T47D (cell line): ENCODE results near the gene ENKUR.
"Not testable (repeated sequence)": the region's sequence is repeated elsewhere in the genome, so short reads cannot be mapped to it uniquely, and the experiment has no call there.

Source experiments
- DNase-seq, 2 experiments: peaks; one replicate each; pipeline versions ENCODE4 v3.0.0 to v3.0.0-alpha.2; 2011 to 2012; ENCODE audit warnings: low read depth in 1 of 2, low spot score in 1 of 2
- JUND ChIP-seq: IDR thresholded peaks from 2 replicates; pipeline ENCODE4 v1.6.1; 2012; ENCODE audit warnings: low read depth
- in situ Hi-C: cut with HindIII; loops from 2 replicates; pipeline ENCODE4 v1.10.0; 2016; ENCODE audit warnings: low sequenced_read_pairs, low pct_unique_long_range_greater_than_20kb

ENKUR gene

GRCh38 chr10:24962995-24963394 lies 53.0 kb downstream of the ENKUR start:
- no peak for DNase-seq
- in situ Hi-C loops: no loop called here
- TF ChIP-seq JUND: no peak

GRCh38 chr10:24961582-24961981 lies 54.4 kb downstream of the ENKUR start:
- no peak for TF ChIP-seq JUND
- no peak for DNase-seq
- in situ Hi-C loops: no loop called here

- no peak for DNase-seq
- in situ Hi-C loops: no loop called here
- TF ChIP-seq JUND: no peak
Observed at GRCh38 chr10:24959382-24959730, 56.6 kb downstream of the ENKUR start.

- in situ Hi-C loops: no loop called here
- TF ChIP-seq JUND: no peak
- no peak for DNase-seq
Observed at GRCh38 chr10:24958721-24959381, 57.1 kb downstream of the ENKUR start.

GRCh38 chr10:24958091-24958720 lies 57.8 kb downstream of the ENKUR start:
- no peak for TF ChIP-seq JUND
- DNase-seq: no peak
- in situ Hi-C loops: no loop called here

- DNase-seq, in situ Hi-C loops: not testable (repeated sequence)
Observed at GRCh38 chr10:24957624-24958051, 58.3 kb downstream of the ENKUR start.

GRCh38 chr10:24953675-24954074 lies 62.3 kb downstream of the ENKUR start:
- in situ Hi-C loops: no loop called here
- DNase-seq: no peak
- TF ChIP-seq JUND: no peak

- in situ Hi-C loops: no loop called here
- peak; percentile 37 to 38 for DNase-seq
- TF ChIP-seq JUND: no peak
Observed at GRCh38 chr10:24952707-24953645, 63.0 kb downstream of the ENKUR start.

GRCh38 chr10:24952143-24952706 lies 63.7 kb downstream of the ENKUR start, which contains the start of gene PRTFDC1:
Gene PRTFDC1, minus strand, starts transcription at chr10:24952606. Its CDS starts 31 bp downstream, at chr10:24952575.
- no peak for TF ChIP-seq JUND
- DNase-seq: peak; percentile 19 to 38
- in situ Hi-C loops: no loop called here

GRCh38 chr10:24951201-24952142 lies 64.5 kb downstream of the ENKUR start:
- DNase-seq: no peak
- in situ Hi-C loops: no loop called here
- no peak for TF ChIP-seq JUND

- no peak for TF ChIP-seq JUND
- no peak for DNase-seq
- in situ Hi-C loops: no loop called here
Observed at GRCh38 chr10:24950439-24950838, 65.5 kb downstream of the ENKUR start.

- in situ Hi-C loops: no loop called here
- no peak for DNase-seq
- TF ChIP-seq JUND: no peak
Observed at GRCh38 chr10:24949616-24950015, 66.3 kb downstream of the ENKUR start.
